ENCODE measurements around the gene PMFBP1. TPM values are rescaled to one million over a fixed set of nuclear protein-coding genes. Genes with fewer than 3 reads are reported as not detected.

Gene PMFBP1
- polyA plus RNA-seq, 10 donors: 0.74 to 3.2 (median 1.5) TPM

Other genes with a start within 250 kb of the PMFBP1 start
- gene PKD1L3, start 171.8 kb downstream of the PMFBP1 start, polyA plus RNA-seq (ENCODE audit: insufficient read length in 10 of 10): under 1 TPM; 0.03 to 0.35 (median 0.07) TPM
- gene DHODH, start 163.4 kb downstream of the PMFBP1 start, polyA plus RNA-seq (ENCODE audit: insufficient read length in 10 of 10): 10 to 100 TPM in 5 of 10 donors, 1 to 10 TPM in 5; 6.6 to 13.3 (median 9.9) TPM
- gene HP, start 117.7 kb downstream of the PMFBP1 start, polyA plus RNA-seq (ENCODE audit: insufficient read length in 10 of 10): 1 to 10 TPM in 1 of 10 donors, under 1 TPM in 9; 0.35 to 1.9 (median 0.74) TPM
- gene HPR, start 108.9 kb downstream of the PMFBP1 start, polyA plus RNA-seq (ENCODE audit: insufficient read length in 10 of 10): under 1 TPM in 2 of 10 donors, not detected in 8; 0.37 to 0.50 TPM
- 10 to 100 TPM in 6 of 10 donors, 1 to 10 TPM in 4; 8.8 to 14.4 (median 10.6) TPM for gene TXNL4B, start 78.5 kb downstream of the PMFBP1 start, polyA plus RNA-seq (ENCODE audit: insufficient read length in 10 of 10)
- gene DHX38, start 78.3 kb downstream of the PMFBP1 start, polyA plus RNA-seq (ENCODE audit: insufficient read length in 10 of 10): 10 to 100 TPM; 39.1 to 57.1 (median 50.3) TPM

Data from muscle of back (tissue), 10 donors.